NCI-H524 treated with DMSO at 0.1 percent for 48 hours (cell line): ENCODE data around the gene MYO5C.

ENCODE experiments used
- DNase-seq: peaks from one replicate; lab custom pipeline; 2025; lab: John Stamatoyannopoulos, UW

The MYO5C gene

DNA sequence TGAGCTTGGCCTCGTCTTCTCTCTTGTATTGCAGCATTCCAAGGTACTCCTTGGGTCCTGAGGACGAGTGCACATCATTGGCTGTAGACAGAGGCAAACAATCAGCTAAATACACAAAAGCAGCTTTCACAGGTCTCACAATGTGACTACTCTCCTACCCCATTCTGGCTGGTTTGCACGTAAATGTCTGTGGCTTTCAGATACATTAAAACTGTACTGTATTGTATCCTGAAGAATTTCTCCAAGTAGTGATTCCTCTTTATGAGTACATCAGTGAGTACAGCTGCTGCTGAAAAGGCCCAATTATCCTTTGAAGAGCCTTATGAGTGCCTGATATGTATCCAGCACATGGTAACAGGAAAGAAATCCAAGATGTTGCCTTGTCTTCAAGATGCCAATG, 82.4 kb downstream of the MYO5C start:
- DNase-seq: no peak

DNA sequence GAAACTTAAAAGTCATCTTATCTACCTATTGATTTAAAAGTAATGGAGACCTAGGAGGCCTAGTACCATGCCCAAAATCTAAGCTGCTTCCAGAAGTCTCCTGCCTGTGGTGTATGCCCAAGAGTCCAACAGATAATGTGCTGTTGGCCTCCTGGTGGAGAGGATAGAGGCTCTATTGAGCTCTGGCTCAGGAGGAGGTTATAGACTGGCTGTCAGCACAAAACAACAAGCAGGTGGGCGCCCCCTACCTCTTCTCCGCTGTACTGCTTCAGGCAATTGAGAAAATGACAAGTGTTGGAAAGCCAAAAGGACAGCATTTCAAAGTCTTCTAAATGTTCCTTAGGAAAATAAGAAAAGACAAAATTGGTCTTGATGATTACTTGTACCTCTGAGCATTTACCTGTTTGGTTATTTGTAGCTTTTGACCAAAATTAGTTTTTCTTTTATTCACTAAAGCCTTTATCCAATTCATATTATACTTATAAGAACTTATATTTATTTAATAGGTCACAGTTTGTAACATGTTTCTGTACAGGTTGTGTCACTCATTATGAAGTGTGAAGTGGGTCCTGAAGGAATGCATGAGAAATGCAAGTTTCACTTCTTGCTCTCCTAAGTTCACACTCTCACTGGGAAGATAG, 87.2 kb downstream of the MYO5C start:
- peak; percentile 44 for DNase-seq

DNA sequence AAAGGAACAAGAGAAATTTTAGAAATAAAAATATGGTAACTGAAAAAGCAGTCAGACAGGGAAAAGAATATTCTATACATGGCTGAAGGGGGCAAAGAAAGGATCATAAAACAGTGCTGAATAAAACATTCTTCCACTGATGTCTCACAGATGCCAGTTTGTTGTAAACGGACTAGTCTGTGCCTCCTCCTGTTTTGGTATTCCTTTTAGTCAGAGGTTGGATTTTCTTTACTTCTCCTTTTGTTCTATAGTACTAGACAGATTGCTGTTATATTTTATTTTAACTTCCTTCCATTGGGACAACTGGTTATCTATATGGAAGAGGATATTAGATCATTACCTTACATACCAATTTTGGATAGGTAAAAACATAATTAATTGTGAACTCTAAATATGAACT, 88.4 kb downstream of the MYO5C start:
- DNase-seq: no peak

DNA sequence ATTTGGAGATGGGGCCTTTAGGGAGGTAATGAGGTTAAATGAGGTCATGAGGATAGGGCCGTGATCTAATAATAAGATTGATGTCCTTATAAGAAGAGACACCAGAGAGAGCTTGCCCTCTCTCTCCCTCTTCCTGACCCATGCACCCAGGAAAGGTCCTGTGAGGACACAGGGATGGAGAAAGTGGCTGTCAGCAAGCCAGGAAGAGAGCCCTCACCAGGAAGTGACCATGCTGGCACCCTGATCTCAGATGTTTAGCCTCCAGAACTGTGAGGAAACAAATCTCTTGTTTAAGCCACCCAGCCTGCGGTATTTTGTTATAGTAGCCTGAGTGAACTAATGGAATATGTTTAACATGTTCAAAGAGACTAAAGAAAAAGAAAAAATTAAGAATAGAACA, 89.2 kb downstream of the MYO5C start:
- DNase-seq: no peak

DNA sequence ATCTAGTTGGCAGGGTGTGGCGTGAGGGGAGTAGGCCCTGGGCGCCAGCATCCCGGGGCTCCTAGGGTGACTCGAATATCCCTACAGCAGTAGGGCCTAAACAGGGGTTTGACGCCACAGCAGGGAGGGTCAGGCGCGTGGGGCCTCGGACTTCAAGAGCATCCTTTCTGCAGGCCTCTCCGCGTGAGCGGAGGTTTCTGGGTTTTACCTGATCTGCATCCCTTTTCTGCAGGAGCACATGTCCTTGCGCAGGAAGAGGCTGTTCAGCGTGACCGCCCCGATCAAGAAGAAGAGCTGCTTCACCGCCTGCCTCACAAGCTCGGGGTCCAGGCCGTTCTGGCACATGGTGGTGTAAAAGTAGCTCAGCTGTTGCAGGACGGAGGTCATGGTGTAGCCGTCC, 90.9 kb downstream of the MYO5C start:
- no peak for DNase-seq

DNA sequence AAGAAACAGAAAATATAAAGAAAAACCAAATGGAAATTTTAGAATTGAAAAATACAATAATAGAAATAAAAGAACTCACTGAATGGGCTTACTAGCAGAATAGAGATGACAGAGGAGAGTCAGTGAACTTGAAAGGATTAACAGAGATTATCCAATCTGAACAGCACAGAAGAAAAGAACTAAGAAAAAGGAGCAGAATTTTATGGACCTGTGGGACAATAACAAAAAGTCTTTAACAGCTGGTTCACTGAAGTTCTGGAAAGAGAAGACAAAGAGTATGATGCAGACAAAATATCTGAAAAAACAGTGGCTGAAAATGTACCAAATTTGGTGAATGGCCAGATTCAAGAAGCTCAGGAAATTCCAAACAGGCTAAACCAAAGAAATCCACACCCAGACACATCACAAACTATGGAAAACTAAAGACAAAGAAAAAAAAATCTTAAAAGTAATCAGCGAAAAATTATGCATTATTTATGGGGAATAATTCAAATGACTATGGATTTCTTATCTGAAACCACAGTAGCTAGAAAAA, 94.7 kb downstream of the MYO5C start:
- DNase-seq: peak; percentile 21

DNA sequence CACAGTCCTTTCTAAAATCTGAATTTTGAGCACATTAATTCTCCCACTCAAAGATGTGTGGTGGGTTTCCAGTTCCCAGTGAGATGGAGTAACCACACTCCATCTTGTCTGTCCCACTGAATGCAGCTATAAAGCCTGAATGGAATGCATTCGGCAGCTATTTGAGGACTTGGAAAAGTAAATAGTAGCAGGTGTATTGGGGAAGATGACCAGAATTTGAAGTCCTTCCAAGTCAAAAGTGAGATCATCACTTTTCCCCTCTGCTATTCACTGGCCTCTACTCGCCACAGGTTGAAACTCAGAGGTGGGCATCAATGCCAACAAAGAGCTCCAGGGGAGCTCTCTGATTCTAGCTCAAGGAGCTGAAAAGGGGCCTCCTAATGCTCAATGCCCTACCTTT, 96.3 kb downstream of the MYO5C start:
- DNase-seq: no peak

DNA sequence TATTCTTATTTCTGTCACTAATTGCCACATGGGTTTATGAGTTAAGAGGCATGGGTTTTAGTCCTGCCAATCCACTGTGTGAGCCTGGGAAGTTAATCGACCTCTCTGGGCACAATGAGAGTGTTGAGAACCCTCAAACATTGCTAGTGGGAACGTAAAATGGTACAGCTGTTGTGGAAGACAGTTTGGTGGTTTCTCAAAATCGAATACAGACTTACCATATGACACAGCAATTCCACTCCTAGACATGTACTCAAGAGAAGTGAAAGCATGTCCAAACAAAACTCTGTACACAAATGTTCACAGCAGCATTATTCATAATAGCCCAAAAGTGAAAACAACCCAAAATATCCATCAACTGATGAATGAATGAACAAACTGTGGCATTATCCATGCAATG, 98.7 kb downstream of the MYO5C start:
- no peak for DNase-seq

DNA sequence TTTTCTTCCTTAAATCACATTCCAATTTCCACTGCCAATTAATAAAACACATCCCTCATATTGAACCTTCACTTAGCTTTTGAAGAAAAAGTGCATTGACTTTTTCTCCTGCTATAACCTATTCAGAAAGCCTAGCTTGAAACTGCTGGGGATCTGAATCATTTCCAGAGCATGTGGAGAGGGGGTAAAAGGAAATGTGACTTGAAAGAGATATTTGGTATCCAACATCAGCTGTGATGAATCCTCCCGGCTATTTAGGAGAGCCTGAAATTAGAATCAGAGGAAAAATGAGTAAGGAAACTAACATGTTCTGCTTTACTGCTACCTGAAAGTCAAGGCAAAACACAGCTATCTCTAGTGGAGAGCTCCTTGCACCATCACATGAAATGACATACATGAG, 101.8 kb downstream of the MYO5C start:
- DNase-seq: no peak

DNA sequence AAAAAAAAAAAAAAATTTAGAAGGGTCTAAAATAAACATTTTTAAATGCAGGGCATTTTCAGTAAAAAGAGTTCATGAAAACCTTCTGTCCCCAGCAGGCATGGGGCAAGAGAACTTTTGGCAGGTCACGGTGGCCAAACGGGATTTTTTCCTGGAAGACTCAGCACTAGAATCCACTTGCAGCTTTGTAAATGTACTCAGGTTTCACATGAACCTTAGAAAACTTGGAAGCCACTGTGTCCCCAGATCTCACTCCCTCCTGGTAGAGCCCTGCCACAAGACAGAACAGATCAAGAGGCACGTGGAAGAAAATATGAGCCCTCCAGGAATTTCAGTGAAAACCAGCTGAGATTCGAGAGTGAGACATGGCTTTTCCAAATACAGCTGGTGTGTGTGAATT, 102.3 kb downstream of the MYO5C start:
- DNase-seq: no peak

DNA sequence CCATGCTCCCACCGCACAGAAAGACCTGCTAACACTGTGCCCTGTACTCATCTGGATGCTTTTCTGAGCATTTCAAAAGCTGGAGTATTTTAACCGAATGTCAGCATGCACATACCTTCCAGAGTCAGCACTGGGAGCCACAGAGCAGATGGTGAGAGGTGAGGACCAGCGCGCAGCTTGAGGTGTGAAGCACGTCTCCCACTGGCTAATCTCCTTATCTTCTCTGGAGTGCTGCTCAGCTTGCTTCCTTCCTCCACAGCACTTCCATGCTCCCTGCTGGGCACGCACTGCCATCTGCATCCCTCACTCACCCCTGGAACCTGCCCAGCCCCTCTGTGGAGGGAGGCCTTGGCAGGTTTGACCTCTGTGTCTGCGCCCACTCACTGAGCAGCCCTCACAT, 104.4 kb downstream of the MYO5C start, which contains the start of gene GNB5:
Gene GNB5, minus strand, starts transcription at position 186 of the 400 bp plus-strand sequence. CDS start 6,716 bp downstream, outside the sequence.
- peak; percentile 99 for DNase-seq

DNA sequence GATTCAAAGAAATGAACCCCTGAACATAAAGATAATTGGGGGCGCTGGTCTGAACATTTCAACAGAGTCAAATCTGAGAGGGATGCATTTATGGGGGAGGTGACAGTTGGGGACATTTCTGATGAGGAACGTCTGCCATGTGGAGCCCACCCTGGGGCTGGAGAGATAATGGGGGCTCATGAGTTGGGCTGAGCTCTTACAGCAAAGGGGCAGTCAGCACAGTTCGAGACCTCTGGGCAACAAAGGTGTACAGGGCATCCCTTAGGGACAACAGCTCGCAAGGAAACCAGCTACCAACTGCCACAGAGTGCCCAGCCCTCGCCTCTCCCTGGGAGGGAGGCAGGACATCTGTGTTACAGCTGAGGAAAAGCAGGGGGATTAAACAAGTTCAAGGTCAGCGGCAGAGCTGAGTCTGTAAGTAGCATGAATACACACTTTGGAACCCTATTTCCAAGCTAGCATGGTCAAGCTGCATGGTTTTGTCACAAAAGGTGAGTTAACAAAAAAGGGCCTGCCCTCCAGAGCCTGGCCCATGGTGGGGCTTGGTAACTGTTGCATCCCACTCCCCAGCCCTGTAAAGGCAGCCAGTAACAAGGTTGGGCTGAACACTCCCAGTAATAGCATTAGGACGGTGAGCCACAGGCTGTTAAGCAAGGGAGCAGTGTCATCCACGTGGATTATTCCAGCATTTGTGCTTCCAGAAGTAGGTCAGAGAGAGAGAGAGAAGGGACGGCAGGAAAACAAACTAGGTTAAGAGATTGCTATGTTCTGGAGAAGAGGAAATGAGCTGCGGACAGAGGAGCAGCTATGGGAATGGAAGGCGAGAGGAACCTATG, 108.7 kb downstream of the MYO5C start:
- peak; percentile 69 for DNase-seq

DNA sequence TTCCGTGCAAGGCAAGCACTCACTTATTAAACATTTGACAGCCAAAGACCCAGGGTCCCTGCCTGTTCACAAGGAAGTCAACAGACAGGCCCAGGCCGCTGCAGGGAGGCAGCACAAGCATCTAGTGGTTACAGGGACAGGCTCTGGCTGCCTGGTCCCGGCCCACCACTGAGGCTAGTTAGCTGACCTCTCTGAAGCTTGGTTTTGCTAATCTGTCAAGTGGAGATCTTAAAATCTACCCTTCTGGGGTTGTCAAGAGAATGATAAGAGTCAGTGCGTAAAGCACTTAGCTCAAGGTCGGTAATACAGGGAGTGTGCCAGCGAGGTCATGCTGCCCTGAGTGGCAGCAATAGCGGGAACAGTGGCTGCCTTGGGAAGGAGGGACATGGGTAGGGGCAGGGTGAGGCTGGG, 110.4 kb downstream of the MYO5C start:
- no peak for DNase-seq

DNA sequence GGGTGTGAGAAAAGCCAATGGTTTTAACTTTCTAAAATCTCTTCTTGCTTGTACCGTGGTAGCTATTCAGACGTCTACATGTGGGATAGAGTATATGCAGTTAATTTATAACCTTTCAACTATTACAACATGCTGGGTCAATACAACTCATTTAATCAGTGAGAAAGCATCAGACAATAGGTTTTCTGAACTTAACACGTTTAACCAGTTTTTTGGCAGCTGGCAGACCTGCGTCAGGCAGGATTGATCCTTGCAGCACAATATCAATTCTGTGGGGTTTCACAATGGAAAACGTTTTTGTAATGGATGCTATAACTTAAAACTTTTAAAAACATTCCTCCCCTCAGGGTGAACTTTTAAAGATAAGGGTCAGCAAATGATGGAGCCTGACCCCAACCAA, 110.9 kb downstream of the MYO5C start:
- no peak for DNase-seq

DNA sequence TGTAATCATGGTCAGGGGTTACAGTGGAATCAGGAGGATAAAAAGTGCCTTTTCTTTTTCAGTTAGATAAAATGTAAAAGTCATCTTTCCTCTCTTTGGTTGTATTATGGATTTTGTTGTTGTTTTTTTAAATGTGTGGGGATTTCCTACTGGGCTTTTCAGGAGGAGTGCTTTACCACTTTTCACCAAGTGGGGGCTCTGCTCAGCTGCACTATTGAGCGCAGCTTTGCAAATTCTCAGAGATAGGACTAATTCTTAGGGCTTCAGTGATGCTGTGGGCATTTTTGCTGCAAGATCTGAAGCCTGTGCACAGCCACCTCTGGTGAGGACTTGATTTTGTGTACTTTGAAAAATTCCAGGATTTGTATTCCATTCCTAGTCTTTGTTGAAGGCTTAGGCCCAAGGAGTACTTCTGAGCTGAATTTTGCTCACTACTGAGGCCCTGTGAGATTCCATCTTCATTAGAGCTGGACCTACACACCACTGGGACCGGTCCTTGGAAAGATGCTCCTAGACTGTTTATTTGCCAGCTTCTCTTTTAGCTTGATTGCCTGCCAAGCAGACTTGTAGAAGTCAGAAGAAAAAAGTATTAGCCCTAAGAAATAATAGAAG, 111.9 kb downstream of the MYO5C start:
- no peak for DNase-seq

DNA sequence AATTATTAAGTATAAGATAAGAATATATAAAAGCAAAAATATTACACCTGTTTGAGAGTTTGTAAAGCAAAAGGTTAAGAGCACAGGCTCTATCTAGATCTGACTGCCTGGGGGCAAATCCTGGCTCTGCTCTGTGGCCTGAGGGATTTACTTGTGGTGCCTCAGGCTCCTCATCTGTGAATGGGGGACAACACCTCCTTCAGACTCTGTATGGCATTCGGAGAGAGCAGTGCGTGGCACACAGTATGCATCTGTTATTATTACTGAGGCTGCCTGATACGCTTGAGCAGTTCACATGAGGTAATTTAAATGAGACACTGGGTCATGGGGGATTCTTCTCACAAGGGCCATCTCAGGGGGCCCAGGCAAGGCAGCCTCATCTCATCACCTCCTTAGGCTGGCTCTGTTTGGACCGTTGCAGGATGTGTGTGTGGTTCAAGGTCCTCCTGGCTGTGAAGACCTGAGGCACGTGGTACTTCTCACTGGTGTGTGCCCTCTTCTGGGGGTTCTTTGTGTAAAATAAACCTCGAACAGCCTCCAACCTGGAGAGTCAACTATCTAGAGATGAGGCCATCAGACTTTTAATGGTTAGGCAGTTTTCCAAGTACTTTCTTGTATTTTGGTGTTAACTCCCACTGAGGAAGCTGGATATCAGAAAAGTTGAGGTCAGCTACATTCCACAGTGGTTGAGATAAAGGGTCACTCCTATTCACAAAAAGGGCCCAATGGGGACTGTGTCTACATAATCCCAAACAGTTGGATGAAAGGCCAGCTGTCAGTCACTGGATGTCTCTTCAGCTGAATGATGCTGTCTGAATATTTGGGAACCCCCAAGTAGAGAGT, 113.4 kb downstream of the MYO5C start:
- DNase-seq: no peak

DNA sequence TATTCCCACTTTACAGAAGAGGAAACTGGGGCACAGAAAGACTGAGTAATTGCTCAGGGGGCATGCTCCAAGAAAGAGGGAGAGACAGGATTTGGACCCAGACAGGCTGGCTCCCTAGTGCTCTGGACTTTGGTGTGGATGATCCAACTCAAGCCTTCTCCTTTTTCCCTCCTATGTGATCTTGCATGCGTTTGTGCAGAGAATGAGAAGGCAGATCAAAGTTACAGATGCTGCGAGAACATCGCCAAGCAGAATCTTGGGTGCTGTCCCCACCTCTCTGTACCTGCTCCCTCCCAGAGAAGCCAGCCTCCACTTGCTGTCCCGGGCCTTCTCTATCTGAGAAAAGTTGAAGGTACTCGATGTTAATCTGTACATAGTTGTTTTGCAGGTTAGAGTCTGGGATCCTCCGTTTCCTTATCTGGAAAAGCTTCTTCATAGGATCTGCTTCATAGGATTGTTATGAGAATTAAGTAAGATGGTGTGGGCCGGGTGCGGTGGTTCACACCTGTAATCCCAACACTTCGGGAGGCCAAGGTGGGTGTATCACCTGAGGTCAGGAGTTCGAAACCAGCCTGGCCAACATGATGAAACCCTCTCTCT, 114.7 kb downstream of the MYO5C start:
- no peak for DNase-seq

DNA sequence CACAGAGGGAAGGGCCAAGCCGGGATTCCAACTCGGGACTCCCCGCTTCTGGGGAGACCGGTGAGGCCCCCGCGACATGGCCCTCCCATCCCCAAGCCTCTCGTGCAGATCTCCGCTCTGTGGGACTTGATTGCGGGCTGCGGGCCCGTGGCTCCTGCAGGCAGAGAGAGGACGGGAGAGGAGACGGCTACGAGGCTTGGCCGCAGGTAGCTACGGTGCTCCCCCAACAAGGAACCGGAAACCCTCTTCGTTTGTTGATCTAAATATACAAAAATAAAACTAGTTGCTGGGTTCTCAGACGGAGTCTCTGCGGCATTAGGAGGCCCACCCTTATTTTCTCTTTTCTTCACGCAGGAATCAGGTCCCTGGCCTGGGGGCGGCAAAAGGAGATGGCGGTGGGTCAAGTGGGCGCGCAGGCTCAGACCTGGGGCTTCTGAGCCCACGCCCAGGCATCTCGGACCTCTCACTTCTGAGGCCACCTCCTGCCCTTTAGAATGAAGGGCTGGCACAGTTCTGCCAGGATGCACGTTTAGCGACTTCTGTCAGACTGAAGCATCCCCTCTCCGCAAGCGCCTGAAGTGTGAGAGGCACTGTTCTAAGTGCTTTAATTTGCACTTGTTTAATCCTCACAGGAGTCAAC, 115.3 kb downstream of the MYO5C start:
- DNase-seq: no peak

DNA sequence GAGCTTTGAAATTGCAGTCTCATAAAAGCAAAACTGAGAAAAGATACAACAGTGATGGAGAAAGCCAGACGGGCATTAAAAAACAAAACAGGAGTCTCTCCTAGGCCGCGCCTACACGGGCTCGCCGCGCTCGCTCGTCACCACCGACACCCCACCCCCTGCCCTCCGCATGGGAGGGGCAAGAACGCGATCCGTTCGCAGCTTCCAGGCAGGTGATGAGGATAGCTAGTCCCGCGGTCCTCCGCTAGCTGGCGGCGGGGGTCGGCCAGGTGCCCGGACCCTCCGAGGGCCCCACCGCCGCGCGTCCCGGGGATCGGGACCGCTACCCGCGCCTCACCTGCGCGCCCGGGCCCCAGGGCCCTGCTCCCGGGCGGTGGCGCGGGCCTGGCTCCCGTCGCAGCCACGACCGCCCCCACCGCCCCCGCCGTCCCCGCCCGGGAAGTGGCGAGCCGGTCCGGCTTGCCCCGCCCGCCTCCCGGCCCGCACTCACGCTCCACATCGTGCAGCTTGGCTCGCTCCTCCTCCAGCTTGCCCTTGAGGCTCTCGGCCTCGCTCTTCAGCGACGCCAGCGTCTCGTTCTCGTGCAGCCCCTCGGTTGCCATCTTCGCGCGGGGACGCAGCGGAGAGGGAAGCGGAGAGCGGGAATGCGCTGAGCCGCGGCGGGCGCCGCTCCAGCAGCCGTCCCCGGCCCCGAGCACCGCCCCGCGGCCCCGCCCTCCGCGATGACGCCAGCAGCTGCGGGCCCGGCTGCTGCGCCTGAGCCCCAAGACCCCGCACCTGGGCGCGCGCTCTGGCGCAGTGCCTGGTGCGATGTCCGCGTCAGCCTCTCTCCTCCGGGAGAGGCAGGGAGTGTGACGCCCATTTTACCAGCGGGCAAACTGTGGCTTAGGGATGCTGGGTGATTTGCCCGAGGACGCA, 116.1 kb downstream of the MYO5C start:
- DNase-seq: peak; percentile 38

DNA sequence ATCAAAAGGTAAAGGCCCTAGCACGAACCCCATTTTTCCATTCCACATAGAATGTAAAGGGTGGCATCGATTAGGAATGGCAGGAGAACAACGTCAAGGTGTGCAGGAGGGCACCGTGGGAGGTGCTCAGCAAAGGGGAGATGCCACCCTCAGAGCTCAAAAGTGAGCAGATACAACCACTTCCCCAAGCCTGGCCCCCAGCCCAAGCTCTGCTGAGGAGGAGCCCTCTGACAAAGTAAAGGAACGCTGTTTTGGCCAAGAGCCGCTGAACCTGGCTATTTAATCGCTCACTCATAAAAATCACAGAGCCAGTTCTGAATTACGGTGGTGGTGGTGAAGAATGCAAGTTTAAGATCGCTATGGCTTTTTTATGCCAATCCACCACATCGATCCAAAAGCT, 116.8 kb downstream of the MYO5C start:
- no peak for DNase-seq
